ENCODE measurements around the gene AARS2.
"Not testable (repeated sequence)": the region's sequence is repeated elsewhere in the genome, so short reads cannot be mapped to it uniquely, and the experiment has no call there.

The AARS2 gene

DNA sequence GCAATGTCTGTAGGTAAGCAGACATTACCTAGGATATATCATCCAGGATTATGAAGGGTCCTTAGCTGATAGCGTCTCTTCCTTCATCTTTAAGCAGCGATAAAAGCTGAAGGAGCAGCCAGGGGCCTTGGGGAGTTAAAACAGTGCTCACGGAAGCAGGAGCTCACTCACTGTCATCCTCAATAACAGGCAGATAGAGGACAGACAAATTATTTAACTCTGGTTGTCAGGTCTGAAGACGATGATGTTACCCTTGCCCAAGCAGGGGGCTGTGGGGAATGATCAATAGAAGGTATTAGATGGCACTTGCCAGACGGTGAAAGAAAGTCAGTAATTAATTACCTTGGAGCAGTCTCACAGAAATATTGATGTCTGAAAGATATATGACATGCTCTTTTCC lies 16.7 kb upstream of the AARS2 start:
- no peak for DNase-seq (ENCODE audit: low spot score)

DNA sequence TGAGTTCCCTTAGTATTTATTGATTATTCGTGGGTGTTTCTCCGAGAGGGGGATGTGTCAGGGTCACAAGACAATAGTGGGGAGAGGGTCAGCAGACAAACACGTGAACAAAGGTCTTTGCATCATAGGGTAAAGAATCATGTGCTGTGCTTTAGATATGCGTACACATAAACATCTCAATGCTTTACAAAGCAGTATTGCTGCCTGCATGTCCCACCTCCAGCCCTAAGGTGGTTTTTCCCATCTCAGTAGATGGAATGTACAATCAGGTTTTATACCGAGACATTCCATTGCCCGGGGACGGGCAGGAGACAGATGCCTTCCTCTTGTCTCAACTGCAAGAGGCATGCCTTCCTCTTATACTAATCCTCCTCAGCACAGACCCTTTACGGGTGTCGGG lies 15.1 kb upstream of the AARS2 start:
- not testable (repeated sequence) for DNase-seq (ENCODE audit: low spot score)

DNA sequence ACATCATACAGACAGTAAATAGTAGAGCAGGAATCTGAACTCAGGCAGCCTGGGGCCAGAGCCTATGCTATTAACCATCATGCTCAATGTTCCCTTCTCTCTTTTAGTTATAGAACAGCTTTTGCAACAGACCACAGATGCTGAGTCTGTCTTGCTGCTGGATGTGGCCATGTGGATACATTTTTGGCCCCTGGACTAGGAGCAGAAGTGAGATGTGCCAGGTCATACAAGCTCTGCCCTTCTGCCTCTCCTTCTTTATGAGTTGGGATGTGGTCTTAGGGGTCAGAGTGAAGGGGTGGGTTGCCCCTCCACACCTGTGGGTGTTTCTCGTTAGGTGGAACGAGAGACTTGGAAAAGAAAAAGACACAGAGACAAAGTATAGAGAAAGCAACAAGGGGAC lies 14.6 kb upstream of the AARS2 start:
- DNase-seq (ENCODE audit: low spot score), result no peak

DNA sequence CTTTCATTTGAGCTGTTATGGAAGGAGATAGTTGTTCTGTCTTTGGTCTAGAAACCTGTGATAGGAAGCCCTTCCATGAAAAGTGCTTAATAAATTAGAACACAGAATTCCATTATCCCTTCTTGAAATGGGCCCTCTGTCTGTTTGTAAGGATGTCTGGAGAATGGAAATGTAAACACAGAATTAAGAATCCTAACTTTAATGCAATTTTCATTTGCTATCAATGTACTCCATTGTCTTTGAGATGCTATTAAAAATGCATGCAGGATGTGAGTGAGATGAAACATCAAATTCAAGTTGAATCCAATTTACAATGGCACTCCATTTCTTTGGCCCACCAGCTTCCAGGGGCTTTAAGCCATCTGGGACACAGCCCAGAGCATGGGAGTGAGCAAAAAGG lies 13.9 kb upstream of the AARS2 start:
- no peak for DNase-seq (ENCODE audit: low spot score)

DNA sequence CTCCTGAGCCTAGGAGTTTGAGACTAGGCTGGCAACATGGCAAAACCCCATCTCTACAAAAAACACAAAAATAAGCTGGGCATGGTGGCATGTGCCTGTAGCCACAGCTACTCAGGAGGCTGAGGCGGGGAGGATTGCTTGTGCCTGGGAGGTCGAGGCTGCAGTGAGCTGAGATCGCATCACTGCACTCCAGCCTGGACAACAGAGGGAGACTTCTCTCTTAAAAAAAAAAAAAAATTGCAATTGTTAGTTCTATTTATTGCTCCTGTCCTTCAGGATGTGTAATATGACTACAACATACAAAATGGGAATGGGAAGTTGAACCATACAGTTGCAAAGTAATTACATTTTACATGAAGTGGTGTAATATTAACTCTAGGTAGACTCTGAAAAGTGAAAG lies 8.1 kb upstream of the AARS2 start:
- no peak for DNase-seq (ENCODE audit: low spot score)

DNA sequence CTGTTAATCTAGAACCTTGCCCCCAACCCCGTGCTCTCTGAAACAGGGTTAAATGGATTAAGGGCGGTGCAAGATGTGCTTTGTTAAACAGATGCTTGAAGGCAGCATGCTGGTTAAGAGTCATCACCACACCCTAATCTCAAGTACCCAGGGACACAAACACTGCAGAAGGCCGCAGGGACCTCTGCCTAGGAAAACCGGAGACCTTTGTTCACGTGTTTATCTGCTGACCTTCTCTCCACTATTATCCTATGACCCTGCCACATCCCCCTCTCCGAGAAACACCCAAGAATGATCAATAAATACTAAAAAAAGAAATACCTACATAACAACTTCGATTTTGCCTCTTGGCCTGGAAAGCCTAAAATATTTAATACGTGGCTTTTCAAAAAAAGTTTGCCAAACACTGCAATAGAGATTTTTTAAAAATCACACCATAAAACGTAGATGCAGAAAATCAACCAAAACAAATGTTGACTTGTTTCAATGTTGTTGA lies 4.0 kb upstream of the AARS2 start:
- not testable (repeated sequence) for DNase-seq (ENCODE audit: low spot score)

DNA sequence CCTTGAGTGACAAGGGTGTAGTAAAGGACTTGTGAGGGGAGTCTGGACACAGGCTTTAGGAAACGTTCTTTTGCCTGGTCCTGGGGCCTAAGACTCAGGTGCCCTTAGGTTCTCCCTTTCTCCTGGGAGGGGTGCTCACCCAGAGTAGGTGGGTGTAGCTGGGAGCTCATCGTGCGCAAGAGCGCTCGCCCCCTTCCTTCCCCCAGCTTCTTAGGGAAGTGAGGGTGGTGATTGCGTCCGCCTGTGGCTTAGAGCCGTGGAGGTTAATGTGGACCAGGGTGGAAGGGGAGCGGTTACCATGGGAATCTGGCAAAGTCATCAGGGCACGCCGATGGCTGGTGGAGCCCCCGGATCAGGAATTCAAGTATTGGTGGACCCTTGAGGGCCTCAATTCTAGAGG lies 3.3 kb upstream of the AARS2 start:
- no peak for DNase-seq (ENCODE audit: low spot score)

DNA sequence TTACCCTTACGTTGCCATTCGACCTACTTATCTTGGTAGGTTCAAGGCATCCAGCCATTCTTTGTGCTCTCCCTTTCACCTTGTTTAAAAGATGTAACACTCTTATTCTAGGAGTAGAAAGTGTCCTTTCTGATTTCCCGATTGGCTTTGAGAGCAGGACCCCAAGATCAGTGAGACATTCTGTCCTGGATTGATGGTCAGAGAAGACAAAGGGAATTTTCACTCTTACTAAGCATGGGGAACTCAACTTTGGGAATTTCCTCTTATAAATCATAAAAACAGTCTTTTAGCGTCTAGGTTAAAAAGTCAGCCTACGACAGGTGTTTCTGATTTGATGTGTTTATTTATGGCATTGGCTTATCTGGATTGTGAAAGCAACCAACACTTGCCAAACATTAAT lies 2.8 kb upstream of the AARS2 start:
- DNase-seq (ENCODE audit: low spot score), result no peak

DNA sequence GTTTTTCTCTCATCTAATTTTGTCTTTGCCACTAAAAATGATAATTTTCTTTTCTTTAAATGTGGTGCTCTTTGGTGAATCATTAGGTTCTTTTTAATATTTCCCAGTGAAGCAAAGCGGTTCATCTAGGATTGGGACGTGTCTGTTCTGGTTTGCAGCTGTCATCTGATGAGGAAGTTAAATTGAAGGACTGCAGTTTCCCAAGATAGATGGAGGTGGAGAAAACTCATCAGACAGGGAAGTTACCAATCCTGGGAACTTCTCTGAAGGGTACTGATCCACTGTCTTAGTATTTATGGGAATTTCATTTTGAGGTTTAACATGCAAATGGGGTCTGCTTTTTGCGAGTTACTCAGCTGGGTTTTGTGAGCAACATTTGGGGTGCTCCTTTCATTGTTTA lies 2.4 kb upstream of the AARS2 start:
- DNase-seq (ENCODE audit: low spot score), result no peak

DNA sequence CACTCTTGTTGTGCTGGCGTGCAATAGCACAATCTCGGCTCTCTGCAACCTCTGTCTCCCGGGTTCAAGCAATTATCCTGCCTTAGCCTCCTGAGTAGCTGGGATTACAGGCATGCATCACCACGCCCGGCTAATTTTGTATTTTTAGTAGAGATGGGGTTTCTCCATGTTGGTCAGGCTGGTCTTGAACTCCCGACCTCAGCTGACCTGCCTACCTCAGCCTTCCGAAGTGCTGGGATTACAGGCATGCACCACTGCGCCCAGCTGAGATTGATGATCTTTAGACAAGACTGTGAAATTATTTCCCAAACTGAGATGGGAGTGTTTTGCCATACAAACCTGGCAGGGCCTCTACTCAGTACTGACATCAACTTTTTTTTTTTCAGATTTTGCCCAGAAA lies 1.5 kb upstream of the AARS2 start:
- DNase-seq (ENCODE audit: low spot score), result not testable (repeated sequence)

DNA sequence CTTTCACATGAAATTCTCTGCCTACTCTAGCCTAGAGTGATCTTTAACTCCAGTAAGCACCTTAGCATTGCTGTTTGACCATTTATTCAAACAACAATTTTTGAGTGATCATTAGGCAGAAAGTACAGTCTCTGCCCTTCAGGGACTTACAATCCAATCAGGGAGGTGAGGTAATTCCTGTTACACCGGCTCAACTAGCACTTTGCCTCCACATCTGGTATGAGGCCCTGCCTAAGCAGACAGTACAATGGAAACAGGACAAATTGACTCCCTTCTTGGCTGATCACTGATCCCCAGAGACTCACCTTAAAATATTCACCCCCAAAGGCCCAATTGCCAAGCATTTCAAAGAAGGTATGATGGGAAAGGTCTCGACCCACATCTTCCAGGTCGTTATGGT lies 1.4 kb downstream of the AARS2 start:
- DNase-seq (ENCODE audit: low spot score), result no peak

DNA sequence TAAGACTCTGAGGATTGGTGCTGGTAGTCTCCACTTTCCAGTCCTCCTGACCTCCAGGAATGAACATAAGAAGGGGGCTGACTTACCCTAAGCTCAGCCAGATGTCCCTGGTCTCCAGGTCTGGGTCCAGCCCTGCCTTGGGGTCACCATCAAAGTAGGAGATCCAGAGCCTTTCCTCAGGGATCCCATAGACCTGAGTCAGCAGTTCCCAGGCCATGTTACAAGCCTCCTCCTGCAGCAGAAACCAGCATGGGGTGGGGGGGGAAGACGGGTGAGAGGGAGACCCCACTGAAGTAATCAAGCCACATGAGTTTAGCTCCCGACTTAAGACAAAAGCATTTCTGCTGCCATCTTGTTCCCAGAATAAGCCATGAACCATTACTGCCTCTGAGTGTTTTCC lies 1.8 kb downstream of the AARS2 start:
- no peak for DNase-seq (ENCODE audit: low spot score)

DNA sequence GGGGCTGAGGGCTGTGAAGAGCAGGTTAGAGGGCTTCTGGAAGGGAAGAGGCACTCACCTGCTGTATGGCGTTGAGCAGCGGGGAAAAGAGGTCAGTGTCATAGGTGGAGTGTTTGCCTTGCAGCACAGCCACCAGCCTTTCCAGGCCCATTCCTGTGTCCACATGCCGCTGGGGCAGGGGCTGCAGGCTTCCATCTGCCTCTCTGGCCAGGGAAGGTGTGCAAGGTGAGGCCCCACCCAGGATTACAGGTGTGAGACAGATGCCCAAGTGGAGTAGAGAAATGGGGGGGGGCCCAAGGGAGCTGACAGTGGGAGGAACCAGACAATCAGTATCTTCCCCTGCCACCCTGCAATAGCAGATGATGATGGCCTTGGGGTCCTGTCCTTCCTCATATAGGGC lies 2.9 kb downstream of the AARS2 start:
- DNase-seq (ENCODE audit: low spot score), result no peak

DNA sequence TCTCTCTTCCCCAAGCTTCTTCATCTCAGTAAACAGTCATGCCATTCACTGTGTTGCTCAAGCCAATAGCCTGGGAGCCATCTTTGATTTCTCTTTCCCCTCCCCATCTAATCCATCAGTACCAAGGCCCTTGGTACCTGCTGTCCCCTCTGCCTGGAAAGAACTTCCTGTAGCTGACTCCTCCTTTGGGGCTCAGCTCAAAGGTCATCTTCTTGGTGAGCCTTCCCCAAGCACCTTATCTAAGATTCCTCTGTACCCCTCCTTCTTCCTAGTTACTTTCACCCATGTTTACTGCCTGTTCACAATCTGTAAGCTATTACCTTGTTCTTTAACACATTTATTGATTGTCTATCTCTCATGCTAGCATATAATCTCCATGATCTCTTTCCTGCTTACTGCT lies 3.5 kb downstream of the AARS2 start:
- DNase-seq (ENCODE audit: low spot score), result no peak

DNA sequence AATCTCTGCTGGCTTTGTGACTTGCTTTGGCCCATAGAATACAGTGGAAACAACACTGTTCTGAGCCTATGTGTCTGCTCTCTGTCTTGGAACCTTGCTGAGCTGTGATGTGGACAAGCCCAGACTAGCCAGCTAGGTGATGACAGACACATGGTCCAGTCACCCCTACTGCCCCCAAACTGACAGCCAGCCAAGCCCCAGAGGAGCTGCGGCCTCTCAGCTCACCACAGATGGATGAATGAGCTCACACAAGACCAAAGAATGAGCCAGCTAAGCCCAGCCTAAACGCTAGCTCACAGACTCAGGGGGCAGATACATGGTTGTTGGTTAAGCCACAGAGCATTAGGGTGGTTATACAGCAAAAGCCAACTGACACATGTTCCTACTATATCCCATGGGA lies 4.1 kb downstream of the AARS2 start:
- no peak for DNase-seq (ENCODE audit: low spot score)

DNA sequence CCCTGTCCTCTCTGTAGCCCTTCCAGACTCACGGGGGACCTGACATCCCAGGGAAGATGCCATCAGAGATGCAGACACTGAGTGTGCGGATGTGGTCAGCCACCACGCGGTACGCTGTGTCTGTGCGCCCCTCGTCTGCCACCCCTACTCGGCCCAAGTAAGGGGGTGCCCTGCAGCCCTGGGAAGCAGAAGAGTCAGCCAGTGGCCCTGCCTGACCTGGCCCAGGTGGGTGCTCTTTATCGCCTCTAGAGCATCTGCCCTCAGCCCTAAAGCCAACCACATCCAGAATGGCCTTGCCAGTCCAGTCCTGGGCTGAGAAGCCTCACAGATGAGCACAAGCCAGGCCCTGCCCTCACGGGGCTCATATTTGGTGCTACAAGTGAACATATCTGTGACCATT lies 5.9 kb downstream of the AARS2 start:
- no peak for DNase-seq (ENCODE audit: low spot score)

DNA sequence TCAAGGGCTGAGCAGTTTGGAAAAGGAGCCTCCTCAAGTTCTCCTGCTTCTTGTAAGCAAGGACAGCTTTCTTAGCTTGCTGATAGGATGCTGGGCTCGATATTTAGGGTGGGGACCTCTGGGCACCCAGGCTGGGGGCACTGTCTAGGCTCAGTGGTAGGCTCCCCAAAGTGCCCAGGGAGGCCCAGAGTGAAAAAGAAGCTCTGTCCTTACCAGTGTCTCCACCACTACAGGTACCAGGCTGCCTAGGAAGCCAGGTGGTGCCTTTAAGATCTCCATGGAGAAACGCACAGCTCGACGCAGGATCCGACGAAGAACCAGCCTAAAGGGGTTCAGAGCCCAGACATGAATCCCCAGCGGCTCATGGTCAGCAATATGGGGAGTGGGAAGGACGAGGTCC lies 6.4 kb downstream of the AARS2 start:
- DNase-seq (ENCODE audit: low spot score), result no peak

DNA sequence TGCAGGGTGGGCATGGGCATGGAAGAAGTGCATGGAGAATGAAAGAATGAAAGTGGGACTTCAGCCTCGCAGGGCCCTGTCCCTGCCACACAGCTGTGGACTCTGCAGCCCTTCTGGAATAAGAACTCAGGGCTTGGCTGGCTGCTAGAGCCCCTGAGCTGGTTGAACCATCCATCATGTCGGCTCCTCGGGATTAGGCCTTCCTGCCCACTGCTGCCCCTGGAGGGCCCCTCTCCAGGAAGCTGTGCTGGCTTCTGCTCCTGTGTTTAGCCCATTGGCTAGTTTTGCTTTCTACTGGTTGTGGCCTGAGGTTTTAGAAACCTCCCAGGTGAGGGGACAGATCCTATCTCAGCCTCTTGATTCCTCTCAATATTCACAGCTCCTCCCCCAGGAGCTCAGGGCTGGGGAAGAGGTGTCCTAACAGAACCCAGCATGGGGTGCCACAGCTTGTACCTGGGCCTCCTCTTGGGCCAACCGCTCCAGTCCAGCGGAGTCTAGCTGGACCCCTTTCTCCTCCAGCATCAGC lies 7.9 kb downstream of the AARS2 start:
- no peak for DNase-seq (ENCODE audit: low spot score)

DNA sequence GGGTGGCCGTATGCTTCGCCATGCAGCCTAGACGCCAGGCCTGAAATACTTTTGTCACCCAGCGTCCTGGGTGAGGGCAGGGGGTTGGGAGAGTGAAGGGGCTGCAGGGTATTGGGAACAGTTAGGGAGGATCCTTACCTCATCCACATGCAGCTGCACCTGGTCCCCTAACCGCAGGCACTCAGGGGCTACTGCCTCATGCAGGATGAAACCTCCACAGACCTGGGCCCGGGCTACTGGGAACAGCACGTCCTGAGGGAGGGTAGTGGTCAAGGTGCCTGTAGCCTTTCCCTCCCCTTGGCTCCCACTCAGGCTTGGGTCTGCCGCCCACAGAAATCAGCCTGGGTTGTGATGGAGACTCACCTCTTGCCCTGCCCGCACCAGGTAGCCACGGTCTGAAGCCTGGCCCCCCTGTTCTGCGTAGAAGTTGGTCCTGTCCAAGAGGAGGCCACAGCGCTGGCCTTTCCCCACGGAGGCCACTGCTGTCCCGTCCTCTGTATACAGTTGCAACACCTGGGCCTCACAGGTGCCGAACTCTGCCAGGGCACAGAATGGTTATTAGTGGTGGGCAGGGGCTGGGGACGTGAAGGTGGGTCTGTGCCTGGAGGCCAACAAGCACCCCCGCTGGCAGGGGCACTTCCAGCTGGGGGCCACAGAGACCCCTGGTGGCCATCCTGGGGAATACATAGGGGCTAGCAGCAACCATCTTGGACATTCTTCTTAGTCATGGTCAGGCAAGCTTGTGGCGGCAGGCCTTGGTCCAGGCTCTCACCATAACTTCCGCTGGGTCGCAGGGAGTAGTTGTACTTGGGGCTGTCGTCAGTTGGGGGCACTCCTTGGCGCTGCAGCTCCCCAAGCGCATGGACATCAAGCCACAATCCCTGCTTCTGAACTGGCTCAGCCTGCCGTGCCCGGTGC lies 8.6 kb downstream of the AARS2 start:
- no peak for DNase-seq (ENCODE audit: low spot score)

DNA sequence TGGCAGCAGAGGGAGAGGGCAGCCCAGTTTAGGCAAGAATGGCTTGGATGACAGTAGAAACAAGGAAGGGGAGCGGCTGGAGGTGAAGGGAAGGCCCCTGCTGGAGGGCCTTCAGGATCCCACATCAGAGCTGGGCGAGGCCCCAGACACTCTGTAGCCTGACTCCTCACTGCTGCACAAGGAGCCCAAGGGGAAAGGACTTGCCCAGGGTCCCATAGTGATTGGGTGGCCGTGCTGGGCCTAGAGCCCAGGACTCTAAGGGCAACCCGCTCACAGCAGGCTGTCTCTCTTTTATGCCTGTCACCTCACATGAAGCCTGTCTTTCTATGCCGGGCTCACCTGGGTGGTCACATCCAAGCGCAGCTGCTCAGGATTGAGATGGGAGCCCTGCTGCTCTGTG lies 9.3 kb downstream of the AARS2 start:
- no peak for DNase-seq (ENCODE audit: low spot score)

DNA sequence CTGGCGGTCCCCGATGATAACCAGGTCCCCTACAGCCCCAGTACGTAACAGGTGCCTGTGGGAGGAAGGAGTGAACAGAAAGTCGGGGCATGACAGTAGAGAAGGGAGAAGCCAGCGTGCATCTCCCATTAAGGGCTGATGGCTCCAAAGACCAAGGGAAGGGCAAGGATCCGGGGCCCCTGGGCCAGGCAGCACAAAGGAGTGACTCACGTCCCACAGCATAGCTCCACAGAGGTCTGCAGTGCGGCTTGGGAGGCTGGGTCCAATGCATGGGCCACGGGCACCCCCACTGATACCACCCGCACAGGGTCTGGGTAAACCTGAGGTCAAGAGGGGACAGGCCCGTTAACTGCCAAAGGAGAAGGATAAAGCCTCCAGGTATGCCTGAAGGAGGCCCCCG lies 10.3 kb downstream of the AARS2 start:
- no peak for DNase-seq (ENCODE audit: low spot score)

DNA sequence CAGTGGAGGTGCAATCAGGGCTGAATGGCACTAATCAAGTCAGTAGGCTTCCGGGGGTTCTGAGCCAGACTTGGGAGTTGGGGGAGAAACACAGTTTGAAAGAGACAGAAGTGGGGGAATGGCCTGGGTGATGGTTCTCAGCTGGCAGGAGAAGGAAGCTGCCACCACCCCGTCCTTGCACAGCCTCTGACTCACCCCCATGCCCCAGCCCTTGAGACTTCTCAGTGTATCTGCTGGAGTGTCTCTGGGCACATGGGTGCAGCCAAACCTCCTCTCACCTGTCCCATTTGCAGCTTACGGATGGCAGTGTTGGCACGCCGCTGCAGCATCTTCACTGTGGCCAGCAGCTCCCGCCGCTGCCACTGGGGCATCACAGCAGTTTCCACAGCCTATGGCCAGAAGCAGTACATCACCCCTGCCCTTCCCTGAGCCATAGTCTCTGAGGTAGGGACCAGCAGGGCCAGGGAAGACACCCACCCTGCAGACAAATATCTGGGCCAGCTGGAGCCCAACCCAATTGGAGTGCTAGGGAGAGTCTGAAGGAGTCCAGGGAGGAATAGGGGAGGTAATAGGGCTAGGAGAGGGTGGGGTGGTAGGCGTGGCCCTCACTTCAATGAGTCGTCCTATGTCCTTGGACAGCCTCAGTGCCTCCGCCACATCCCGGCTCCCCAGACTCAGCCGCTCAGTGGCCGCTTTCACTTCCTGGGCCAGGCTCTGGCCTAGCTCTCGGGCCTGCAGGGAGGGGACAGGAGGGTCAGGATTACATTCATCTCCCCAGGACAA lies 11.2 kb downstream of the AARS2 start:
- DNase-seq (ENCODE audit: low spot score), result no peak

DNA sequence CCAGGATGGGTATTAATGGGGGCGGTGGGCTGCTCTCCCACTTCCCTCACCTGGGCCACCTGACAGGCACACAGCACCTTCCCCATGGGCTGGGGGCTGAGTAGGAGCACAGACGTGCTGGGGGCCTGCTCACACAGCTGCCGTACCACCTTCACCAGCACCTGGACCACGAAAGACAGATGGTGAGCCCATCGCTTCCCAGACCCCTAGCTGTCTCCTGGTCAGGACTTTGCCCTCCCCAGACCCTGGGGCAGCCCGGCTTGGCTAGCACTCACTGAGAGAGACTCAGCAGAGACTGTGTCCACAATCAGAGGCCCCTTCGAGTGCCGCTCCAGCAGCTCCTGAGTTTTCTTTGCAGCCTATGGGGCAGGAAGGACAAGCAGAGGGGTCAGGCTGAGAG lies 12.0 kb downstream of the AARS2 start:
- no peak for DNase-seq (ENCODE audit: low spot score)
